ENCODE measurements around the gene TBC1D1. TPM values are rescaled to one million over a fixed set of nuclear protein-coding genes. Genes with fewer than 3 reads are reported as not detected.

TBC1D1 gene
- total RNA-seq, 1 donor from 2014 or later: 47.1 TPM

DNA sequence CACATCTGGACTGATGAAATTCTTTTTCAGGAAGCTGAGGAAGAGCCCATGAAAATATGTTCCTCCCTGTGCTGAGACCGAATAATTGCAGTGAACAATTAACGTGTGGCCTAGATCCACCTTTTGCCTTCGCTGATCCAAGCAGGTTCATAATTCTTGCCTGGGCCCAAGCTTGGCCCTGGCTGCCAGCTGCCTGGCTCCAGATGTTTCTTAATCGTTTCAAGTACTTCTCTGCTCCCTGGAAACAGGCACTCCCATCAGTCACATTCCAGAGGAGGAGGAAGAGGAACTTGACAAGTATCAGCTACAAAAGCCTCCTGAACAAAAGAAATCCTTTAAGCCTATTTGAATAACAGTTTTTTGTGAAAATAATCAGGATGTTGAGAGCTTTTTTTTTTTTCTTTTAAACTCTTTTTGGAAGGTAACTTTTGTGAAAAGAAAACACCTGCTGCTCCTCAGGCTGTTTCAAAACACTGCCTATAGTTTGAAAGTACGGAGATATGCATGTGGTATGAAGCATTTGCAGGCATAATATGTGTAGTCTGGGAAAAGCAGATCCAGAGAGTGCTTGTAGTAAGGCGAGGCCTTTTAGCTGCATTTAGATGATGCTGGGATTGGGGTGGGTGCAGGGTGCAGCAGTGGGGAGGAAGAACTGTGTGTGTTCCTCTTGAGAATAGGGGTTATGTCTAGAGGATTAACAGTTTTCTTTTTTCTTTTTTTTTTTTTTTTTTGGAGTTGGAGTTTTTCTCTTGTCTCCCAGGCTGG is 223.7 kb downstream of the TBC1D1 start:
- no peaks in the 10 kb centered on the region for H3K27me3 ChIP-seq (ENCODE audit: control insufficient read depth, insufficient read depth, low read length)
- H3K4me3 ChIP-seq (ENCODE audit: low read depth, low read length): no peak overlapping the region
- no peaks in the 10 kb centered on the region for H3K36me3 ChIP-seq (ENCODE audit: control insufficient read depth, insufficient read depth, low read length)
- DNase-seq (ENCODE audit: low read depth) (no peak), FAIRE-seq (no peak)
- TF ChIP-seq CTCF (IDR thresholded peaks at IDR 0.05; ENCODE audit: insufficient read depth, low read length, severe bottlenecking): no peak

- no peak for TF ChIP-seq CTCF (IDR thresholded peaks at IDR 0.05; ENCODE audit: insufficient read depth, low read length, severe bottlenecking)
- DNase-seq (ENCODE audit: low read depth) (no peak), FAIRE-seq (no peak)
- H3K4me3 ChIP-seq (ENCODE audit: low read depth, low read length): no peak overlapping the region
- H3K36me3 ChIP-seq (ENCODE audit: control insufficient read depth, insufficient read depth, low read length): no peaks in the 10 kb centered on the region
- no peaks in the 10 kb centered on the region for H3K27me3 ChIP-seq (ENCODE audit: control insufficient read depth, insufficient read depth, low read length)
Observed at GRCh38 chr4:38115601-38116000, 224.7 kb downstream of the TBC1D1 start.

- FAIRE-seq (no peak), DNase-seq (ENCODE audit: low read depth) (no peak)
- Histone ChIP-seq H3K36me3 (ENCODE audit: control insufficient read depth, insufficient read depth, low read length) (no peaks in the 10 kb centered on the region), H3K4me3 (ENCODE audit: low read depth, low read length) (no peak overlapping the region), H3K27me3 (ENCODE audit: control insufficient read depth, insufficient read depth, low read length) (no peaks in the 10 kb centered on the region)
- TF ChIP-seq CTCF (IDR thresholded peaks at IDR 0.05; ENCODE audit: insufficient read depth, low read length, severe bottlenecking): no peak
Observed at GRCh38 chr4:38117591-38117990, 226.7 kb downstream of the TBC1D1 start.

DNA sequence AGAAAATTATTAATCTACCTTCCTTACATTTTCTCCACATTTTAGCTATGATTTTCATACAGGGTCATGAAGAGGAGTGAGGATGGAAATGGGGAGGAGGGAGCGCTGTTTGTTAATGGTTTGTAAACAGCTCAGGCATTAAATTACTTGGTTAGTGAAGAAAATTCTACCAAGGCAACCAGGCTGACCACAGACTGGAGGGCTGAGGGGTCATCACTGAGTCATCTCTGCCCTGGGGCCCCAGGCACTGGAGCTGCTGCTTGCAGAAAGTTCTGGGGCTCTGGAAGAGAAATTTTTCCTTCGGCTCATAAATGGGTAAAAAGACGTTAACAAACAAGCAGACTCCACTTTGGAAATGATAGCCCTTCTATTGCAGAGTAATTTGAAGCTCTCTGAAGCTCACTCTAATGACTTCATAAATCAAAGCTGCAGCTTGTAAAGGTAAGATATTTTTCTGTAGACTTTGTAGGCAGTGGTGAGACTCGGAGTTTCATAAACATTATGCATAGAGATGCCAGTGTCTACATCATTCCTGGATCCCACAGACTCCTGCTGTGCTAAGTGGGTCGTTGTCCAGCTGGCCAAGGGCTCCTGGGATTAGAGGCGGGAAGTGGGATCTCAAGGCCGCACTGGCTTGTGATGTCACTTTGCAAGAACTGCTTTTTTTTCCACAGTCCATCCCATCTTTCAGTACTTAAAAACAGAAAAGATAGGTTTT is 228.9 kb downstream of the TBC1D1 start:
- no peak for FAIRE-seq

DNA sequence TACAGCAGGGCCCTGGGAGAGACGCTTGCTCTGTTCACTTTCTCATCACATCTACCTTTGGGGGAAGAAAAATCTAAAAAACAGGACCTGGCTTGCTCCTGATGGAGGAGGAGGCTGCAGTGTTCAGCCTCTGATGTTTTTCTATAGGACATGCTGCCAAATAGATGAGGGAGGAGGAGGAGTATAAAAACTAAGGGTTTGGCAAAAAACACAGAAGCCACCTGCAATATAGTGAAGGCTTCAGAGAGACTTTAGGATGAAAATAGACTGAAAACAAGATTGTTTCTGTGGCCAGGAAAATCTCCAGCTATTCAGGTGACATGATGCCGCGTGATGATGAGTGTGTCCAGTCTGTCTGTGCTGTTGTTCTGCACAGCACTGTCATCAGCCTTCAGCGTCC is 229.9 kb downstream of the TBC1D1 start:
- no peak overlapping the region for H3K4me3 ChIP-seq (ENCODE audit: low read depth, low read length)
- DNase-seq (ENCODE audit: low read depth): no peak
- no peak for FAIRE-seq
- H3K36me3 ChIP-seq (ENCODE audit: control insufficient read depth, insufficient read depth, low read length): no peaks in the 10 kb centered on the region
- no peak for TF ChIP-seq CTCF (IDR thresholded peaks at IDR 0.05; ENCODE audit: insufficient read depth, low read length, severe bottlenecking)
- H3K27me3 ChIP-seq (ENCODE audit: control insufficient read depth, insufficient read depth, low read length): no peaks in the 10 kb centered on the region

More for the DNA sequence above, 228.9 kb downstream of the TBC1D1 start:
- no peaks in the 10 kb centered on the region for H3K36me3 ChIP-seq (ENCODE audit: control insufficient read depth, insufficient read depth, low read length)
- no peak for TF ChIP-seq CTCF (IDR thresholded peaks at IDR 0.05; ENCODE audit: insufficient read depth, low read length, severe bottlenecking)
- peak; percentile 48 for DNase-seq (ENCODE audit: low read depth)
- H3K27me3 ChIP-seq (ENCODE audit: control insufficient read depth, insufficient read depth, low read length): no peaks in the 10 kb centered on the region
- no peak overlapping the region for H3K4me3 ChIP-seq (ENCODE audit: low read depth, low read length)
